H1 (cell line): ENCODE measurements around the gene DHX36.

Experiments
- CBX8 ChIP-seq: fragments of 300-800, 300-1000 bp; sonication (generic); IDR thresholded peaks from 2 replicates; pipeline ENCODE4 v1.7.1; 2016; ENCODE audit warnings: low read depth, low read length, borderline replicate concordance
- CHD1 ChIP-seq: IDR thresholded peaks from 2 replicates; pipeline ENCODE4 v1.6.1; 2012; ENCODE audit warnings: low read depth, low read length, improper control_type of control experiment
- CREB1 ChIP-seq: IDR thresholded peaks from 2 replicates; pipeline ENCODE4 v1.6.1; 2012; ENCODE audit warnings: inconsistent platforms
- EZH2 ChIP-seq: fragments of 200-600 bp; sonication (generic); IDR thresholded peaks from 2 replicates; pipeline ENCODE4 v1.7.1; 2012; ENCODE audit warnings: low read depth, mild to moderate bottlenecking, moderate library complexity, low read length, inconsistent platforms; ENCODE audit not compliant: severe bottlenecking
- POLR2A ChIP-seq, 2 experiments: IDR thresholded peaks; 1 replicate in 1 of 2; 2 replicates in 1 of 2; pipeline ENCODE4 v1.6.1; 2011; ENCODE audit warnings: low read depth in 2 of 2, low read length in 2 of 2, mild to moderate bottlenecking in 2 of 2; ENCODE audit errors: control extremely low read depth in 1 of 2
- TF ChIP-seq, protein P1 (sequence below), 3 experiments: IDR thresholded peaks; 1 replicate in 2 of 3; 2 replicates in 1 of 3; pipeline versions ENCODE4 v1.5.1 to v1.6.1; 2011; ENCODE audit warnings: low read length in 3 of 3, mild to moderate bottlenecking in 3 of 3, inconsistent platforms in 2 of 3, low read depth in 1 of 3, moderate library complexity in 1 of 3; ENCODE audit not compliant: insufficient read depth in 1 of 3; ENCODE audit errors: control extremely low read depth in 1 of 3

DNA sequence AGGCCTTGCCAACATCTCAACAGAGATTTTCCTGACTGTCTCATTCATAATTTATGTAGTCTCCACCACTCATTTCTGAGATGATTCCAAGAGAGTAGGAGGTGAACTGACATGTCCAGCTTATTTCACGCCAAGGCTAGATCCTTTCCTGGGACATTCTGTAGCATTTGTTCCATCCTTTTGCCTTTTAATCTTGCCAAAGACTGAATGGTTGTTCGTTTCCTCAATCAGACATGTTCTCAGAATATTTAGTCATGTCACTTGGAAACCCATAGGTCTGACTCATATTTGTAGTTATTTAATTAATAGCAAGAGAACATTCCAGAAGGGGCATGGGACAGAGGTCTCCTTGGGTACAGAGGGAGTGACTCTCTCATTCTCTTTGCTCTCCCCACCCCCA is 80.9 kb downstream of the DHX36 start:
- TF ChIP-seq EZH2: no peak
- TF ChIP-seq, protein P1, sequence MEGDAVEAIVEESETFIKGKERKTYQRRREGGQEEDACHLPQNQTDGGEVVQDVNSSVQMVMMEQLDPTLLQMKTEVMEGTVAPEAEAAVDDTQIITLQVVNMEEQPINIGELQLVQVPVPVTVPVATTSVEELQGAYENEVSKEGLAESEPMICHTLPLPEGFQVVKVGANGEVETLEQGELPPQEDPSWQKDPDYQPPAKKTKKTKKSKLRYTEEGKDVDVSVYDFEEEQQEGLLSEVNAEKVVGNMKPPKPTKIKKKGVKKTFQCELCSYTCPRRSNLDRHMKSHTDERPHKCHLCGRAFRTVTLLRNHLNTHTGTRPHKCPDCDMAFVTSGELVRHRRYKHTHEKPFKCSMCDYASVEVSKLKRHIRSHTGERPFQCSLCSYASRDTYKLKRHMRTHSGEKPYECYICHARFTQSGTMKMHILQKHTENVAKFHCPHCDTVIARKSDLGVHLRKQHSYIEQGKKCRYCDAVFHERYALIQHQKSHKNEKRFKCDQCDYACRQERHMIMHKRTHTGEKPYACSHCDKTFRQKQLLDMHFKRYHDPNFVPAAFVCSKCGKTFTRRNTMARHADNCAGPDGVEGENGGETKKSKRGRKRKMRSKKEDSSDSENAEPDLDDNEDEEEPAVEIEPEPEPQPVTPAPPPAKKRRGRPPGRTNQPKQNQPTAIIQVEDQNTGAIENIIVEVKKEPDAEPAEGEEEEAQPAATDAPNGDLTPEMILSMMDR (IDR thresholded peaks at IDR 0.05; ENCODE audit: control extremely low read depth in 1 of 3, insufficient read depth in 1 of 3, low read depth in 1 of 3, low read length in 3 of 3): no peak
- no peak for TF ChIP-seq CHD1
- no peak for TF ChIP-seq CBX8
- TF ChIP-seq POLR2A (IDR thresholded peaks at IDR 0.05; ENCODE audit: control extremely low read depth in 1 of 2, low read depth in 2 of 2, low read length in 2 of 2): no peak
- TF ChIP-seq CREB1: no peak
